OCI-LY1 (cell line): ENCODE results near the gene CHKA.
A peak's percentile ranks its signal among the peaks of the same experiment; 100 is the strongest.

ENCODE experiments used
- H2AFZ ChIP-seq: fragments of 200-600 bp; sonication (generic), shearing (Covaris generic); 2 replicates; pipeline ENCODE4 v1.6.0; 2014; ENCODE audit warnings: antibody characterized with exemption, mild to moderate bottlenecking, low read length
- H3F3A ChIP-seq: fragments of 200-600 bp; sonication (generic), shearing (Covaris generic); 2 replicates; pipeline ENCODE4 v1.6.0; 2014; ENCODE audit warnings: mild to moderate bottlenecking, antibody characterized with exemption, low read length, moderate library complexity; ENCODE audit not compliant: insufficient read depth
- H3K27ac ChIP-seq: fragments of 200-600 bp; sonication (generic); 2 replicates; pipeline ENCODE4 v1.5.1; 2014; ENCODE audit warnings: low read length, mixed run types, mild to moderate bottlenecking, low read depth; ENCODE audit not compliant: poor library complexity, severe bottlenecking
- H3K27me3 ChIP-seq: fragments of 200-600 bp; sonication (generic); 2 replicates; pipeline ENCODE4 v1.6.0; 2014; ENCODE audit warnings: antibody characterized with exemption, mild to moderate bottlenecking, low read length, moderate library complexity; ENCODE audit not compliant: insufficient read depth
- H3K36me3 ChIP-seq: fragments of 200-600 bp; sonication (generic); 2 replicates; pipeline ENCODE4 v1.6.1; 2014; ENCODE audit warnings: mild to moderate bottlenecking, antibody characterized with exemption, low read length, moderate library complexity, mixed read lengths; ENCODE audit not compliant: insufficient read depth
- H3K4me1 ChIP-seq: fragments of 200-600 bp; sonication (generic); 2 replicates; pipeline ENCODE4 v1.5.1; 2014; ENCODE audit warnings: mild to moderate bottlenecking, low read length, moderate library complexity; ENCODE audit not compliant: insufficient read depth, severe bottlenecking
- H3K4me2 ChIP-seq: fragments of 200-600 bp; sonication (generic), shearing (Covaris generic); 2 replicates; pipeline ENCODE4 v1.6.1; 2014; ENCODE audit warnings: low read length
- H3K4me3 ChIP-seq: fragments of 200-600 bp; sonication (generic); 2 replicates; pipeline ENCODE4 v1.5.1; 2014; ENCODE audit warnings: low read length, low read depth, mild to moderate bottlenecking, mixed read lengths; ENCODE audit not compliant: poor library complexity, severe bottlenecking
- H3K79me2 ChIP-seq: fragments of 200-600 bp; shearing (Covaris generic); 2 replicates; pipeline ENCODE4 v1.6.1; 2016; ENCODE audit warnings: mixed run types, low read length, mixed read lengths; ENCODE audit not compliant: insufficient read depth
- H3K9ac ChIP-seq: fragments of 200-600 bp; sonication (generic), shearing (Covaris generic); 2 replicates; pipeline ENCODE4 v1.6.1; 2014; ENCODE audit warnings: mild to moderate bottlenecking, low read length, mixed read lengths
- H3K9me2 ChIP-seq: fragments of 200-600 bp; sonication (generic), shearing (Covaris generic); 2 replicates; pipeline ENCODE4 v1.6.1; 2014; ENCODE audit warnings: low read depth, mild to moderate bottlenecking, low read length, mixed read lengths
- H3K9me3 ChIP-seq: fragments of 200-600 bp; shearing (Covaris generic); 2 replicates; pipeline ENCODE4 v1.6.1; 2014; ENCODE audit warnings: low read length, mixed read lengths
- H4K20me1 ChIP-seq: fragments of 200-600 bp; sonication (generic), shearing (Covaris generic); 2 replicates; pipeline ENCODE4 v1.6.0; 2016; ENCODE audit warnings: mild to moderate bottlenecking, low read length; ENCODE audit not compliant: insufficient read depth
- EZH2 ChIP-seq: fragments of 200-600 bp; sonication (generic), shearing (Covaris generic); IDR thresholded peaks from 2 replicates; pipeline ENCODE4 v1.8.0; 2017; ENCODE audit warnings: borderline replicate concordance, mixed run types, mild to moderate bottlenecking, antibody characterized with exemption, low read length, moderate library complexity, mixed read lengths
- TF ChIP-seq, protein P1 (sequence below): fragments of 200-600 bp; sonication (generic), shearing (Covaris generic); IDR thresholded peaks from 2 replicates; pipeline ENCODE4 v1.5.1; 2017; ENCODE audit warnings: mild to moderate bottlenecking, antibody characterized with exemption, low read length, moderate library complexity, mixed read lengths

CHKA gene

DNA sequence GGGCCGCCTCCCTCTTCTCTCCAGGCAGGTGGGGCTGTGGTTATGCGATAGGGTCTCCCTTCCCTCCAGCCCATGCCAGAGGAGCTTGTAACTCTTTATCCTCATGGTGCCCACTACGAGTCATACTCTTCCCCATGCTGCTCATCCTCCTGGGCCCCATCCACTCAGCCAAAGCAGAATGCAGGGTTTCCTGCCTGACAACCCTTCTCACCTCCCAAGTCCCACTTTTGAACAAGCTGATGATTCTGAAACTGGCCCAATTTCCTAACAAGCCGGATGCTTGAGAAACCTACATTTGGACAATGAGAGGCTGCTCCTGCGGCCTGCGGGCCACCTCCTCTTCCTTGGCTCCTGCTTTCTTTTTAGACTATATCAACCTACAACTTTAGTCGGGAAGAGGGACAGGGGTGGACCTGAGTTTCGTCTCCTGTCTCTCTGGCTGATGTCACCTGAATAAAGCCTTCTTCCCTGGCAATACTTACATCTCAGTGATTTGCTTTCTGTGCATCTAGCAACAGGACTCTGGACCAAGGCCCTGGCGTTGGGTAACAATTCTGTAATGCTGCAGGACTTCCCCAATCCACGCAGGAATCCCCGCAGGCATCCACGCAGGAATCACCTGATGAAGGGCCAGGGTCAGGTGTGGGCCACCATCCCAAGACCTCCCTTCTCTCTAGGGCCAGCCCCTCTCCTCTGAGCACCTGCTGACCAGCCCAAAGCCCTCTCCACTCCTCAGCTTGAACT, 92.2 kb downstream of the CHKA start:
- no peaks in the 10 kb centered on the region for H3F3A ChIP-seq
- H3K27me3 ChIP-seq, result no peaks in the 10 kb centered on the region
- peak overlapping the region; percentile 69 for H3K9ac ChIP-seq
- H3K27ac ChIP-seq, result no peak overlapping the region
- H3K79me2 ChIP-seq, result no peaks in the 10 kb centered on the region
- H3K4me1 ChIP-seq, result peaks cover 28% of the 10 kb centered on the region
- peaks cover 19% of the 10 kb centered on the region for H3K36me3 ChIP-seq
- TF ChIP-seq, protein P1, sequence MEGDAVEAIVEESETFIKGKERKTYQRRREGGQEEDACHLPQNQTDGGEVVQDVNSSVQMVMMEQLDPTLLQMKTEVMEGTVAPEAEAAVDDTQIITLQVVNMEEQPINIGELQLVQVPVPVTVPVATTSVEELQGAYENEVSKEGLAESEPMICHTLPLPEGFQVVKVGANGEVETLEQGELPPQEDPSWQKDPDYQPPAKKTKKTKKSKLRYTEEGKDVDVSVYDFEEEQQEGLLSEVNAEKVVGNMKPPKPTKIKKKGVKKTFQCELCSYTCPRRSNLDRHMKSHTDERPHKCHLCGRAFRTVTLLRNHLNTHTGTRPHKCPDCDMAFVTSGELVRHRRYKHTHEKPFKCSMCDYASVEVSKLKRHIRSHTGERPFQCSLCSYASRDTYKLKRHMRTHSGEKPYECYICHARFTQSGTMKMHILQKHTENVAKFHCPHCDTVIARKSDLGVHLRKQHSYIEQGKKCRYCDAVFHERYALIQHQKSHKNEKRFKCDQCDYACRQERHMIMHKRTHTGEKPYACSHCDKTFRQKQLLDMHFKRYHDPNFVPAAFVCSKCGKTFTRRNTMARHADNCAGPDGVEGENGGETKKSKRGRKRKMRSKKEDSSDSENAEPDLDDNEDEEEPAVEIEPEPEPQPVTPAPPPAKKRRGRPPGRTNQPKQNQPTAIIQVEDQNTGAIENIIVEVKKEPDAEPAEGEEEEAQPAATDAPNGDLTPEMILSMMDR, result no peak
- no peak for TF ChIP-seq EZH2
- H3K9me2 ChIP-seq, result no peaks in the 10 kb centered on the region
- H2AFZ ChIP-seq, result no peak overlapping the region
- H3K9me3 ChIP-seq, result no peaks in the 10 kb centered on the region
- H3K4me3 ChIP-seq, result peak overlapping the region; percentile 85
- H4K20me1 ChIP-seq, result no peaks in the 10 kb centered on the region
- peak overlapping the region; percentile 69 for H3K4me2 ChIP-seq

DNA sequence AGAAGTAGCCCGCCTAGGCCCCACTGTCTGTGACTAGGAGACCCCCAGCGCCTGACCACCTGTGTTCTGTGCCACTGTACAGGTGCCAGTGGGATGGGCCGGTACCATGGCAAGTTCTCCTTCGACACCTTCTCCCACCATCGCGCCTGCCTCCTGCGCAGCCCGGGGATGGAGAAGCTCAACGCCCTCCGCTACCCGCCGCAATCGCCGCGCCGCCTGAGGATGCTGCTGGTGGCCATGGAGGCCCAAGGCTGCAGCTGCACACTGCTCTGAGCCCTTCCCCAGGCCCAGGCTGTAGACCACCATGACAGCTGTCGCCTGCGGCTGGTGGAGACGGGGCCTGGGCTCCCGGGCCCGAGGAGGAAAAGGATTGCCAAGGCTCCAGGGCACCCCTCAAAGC, 93.5 kb downstream of the CHKA start:
- no peak overlapping the region for H3K4me2 ChIP-seq
- no peaks in the 10 kb centered on the region for H3F3A ChIP-seq
- H3K27ac ChIP-seq, result no peak overlapping the region
- peaks cover 28% of the 10 kb centered on the region for H3K4me1 ChIP-seq
- no peaks in the 10 kb centered on the region for H3K79me2 ChIP-seq
- peaks cover 6% of the 10 kb centered on the region for H3K36me3 ChIP-seq
- TF ChIP-seq, protein P1, result no peak
- no peak for TF ChIP-seq EZH2
- no peaks in the 10 kb centered on the region for H3K9me3 ChIP-seq
- H3K9ac ChIP-seq, result no peak overlapping the region
- H3K4me3 ChIP-seq, result no peak overlapping the region
- no peaks in the 10 kb centered on the region for H3K9me2 ChIP-seq
- H3K27me3 ChIP-seq, result no peaks in the 10 kb centered on the region
- H4K20me1 ChIP-seq, result no peaks in the 10 kb centered on the region
- H2AFZ ChIP-seq, result no peak overlapping the region

DNA sequence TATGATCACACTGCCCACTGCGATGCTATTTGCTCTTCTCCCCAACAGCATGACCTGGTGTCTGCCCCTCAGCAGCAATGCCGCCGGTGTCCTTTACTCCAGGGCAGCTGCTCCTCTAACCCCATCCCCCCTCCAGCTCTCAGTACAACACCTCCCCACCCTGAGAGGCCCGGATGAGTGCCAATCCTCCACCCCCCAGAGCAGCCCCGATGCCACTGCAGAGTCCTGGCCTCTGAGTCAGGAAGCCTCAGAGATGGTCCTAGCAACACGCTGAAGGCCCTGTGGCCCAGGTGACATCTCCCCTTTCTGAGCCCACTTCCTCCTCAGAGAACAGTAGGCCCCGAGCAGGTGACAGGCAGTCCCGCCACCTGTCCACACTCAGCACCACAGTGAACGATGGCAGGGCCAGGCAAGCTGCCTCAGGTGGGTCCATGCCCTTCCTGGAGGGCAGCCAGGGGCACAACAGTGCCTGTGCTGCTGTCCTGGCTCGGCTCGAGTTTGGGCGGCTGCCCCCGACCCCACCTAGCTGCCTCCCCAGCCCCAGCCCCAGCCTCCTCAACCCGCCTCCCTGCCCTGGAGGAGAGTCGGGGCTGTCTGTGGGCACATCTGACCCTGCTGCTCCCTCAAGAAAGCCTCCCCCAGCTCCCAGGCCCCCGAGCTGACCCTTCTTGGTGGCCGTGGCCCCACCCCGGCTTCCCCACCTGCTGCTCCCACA, 94.6 kb downstream of the CHKA start:
- no peaks in the 10 kb centered on the region; the same call in 1 of the 2 replicates for H3K36me3 ChIP-seq
- H3K9me2 ChIP-seq, result no peaks in the 10 kb centered on the region
- H3K4me2 ChIP-seq, result no peak overlapping the region
- H3K27me3 ChIP-seq, result no peaks in the 10 kb centered on the region
- H4K20me1 ChIP-seq, result no peaks in the 10 kb centered on the region
- H3K79me2 ChIP-seq, result no peaks in the 10 kb centered on the region
- no peak overlapping the region for H3K9ac ChIP-seq
- TF ChIP-seq, protein P1, result no peak
- TF ChIP-seq EZH2, result no peak
- H2AFZ ChIP-seq, result no peak overlapping the region
- no peaks in the 10 kb centered on the region for H3F3A ChIP-seq
- no peak overlapping the region for H3K4me3 ChIP-seq
- H3K9me3 ChIP-seq, result no peaks in the 10 kb centered on the region
- peaks cover 21% of the 10 kb centered on the region for H3K4me1 ChIP-seq
- no peak overlapping the region for H3K27ac ChIP-seq
